GM21367 (cell line): ENCODE measurements around the gene KMT2C.

ENCODE experiments used
- ATAC-seq: cut with Tn5 transposase; IDR thresholded peaks from one replicate; pipeline ENCODE4 v1.9.1; 2021; ENCODE audit not compliant: unreplicated experiment

The KMT2C gene

DNA sequence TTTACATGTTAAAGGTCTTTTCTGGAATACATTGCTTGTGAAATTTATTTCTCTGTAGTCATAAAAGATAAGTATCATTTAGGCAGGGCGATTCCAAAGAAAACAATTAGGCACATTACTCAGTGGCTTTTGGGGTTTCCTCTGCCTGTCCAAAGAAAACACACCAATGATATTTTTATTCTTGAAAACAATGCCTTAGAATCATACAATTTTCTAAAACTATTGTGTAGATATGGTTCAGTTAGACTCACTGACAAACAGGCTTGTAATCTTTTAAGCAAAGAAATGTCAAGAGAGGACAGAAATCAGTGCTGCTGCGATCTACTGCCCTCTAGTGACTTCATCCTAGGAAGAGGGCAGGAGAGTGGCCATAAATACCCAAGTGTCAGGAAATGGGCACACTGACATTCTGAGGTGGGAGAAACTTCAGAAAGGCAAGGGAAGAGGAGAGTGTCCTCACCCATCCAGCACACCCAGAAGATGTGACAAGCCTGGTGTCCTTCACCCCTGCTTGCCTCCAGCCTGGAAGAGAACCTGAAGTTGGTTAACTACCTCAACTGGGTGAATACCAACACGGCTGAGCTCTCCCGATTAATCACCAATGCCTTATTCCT, 289.8 kb downstream of the KMT2C start:
- no peak for ATAC-seq

DNA sequence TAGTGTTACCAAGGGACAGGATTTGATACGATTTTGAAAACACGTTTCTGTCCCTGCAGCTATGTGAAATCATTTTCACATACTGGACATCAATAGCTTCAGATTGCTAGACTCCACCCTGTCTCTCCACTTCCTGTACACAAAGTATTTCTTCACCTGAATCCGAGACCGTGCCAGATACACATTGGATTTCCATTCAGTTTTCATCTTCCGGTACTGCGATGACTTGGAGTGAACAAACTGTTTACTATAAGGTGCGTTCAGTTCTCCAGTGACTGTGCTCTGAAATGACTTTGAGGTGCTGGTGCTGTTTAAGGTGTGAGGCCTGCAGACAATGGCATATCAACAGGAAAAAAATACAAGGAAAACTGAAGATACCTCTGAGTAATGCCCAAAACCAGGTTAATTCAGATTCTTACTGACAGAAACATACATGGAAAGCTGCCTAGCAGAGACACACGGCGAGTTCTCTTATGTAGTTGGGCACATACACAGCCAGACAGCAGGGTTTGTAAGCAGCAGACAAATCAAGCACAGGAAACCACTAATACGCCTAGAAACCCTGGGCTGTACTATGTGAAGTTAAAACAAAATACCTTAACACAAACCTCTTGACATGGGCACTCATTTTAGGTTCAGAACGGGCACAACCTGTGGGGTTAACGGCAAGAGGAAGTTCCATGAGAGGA, 291.1 kb downstream of the KMT2C start:
- no peak for ATAC-seq

GRCh38 chr7:152142976-152143595, 292.7 kb downstream of the KMT2C start:
- no peak for ATAC-seq

GRCh38 chr7:152140560-152140959, 295.2 kb downstream of the KMT2C start:
- no peak for ATAC-seq

DNA sequence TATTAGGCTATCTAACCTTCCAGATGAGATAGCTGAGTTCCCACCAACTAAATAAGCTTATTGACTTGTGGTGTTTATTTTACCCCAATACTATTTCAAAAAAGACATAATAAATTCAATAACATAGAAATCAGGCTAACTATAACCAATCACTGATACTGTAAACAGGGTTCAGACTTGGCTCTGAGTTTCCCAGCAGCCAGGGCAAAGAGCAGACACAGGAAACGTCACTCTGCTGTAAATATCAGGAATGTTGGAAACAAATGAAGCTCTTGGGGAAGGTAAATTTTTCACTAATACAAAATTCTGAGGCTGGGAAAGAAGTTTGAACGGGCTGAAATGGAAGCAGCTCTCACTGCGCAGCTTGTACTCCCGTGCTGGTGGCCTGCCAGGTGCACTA, 295.7 kb downstream of the KMT2C start:
- ATAC-seq: no peak

DNA sequence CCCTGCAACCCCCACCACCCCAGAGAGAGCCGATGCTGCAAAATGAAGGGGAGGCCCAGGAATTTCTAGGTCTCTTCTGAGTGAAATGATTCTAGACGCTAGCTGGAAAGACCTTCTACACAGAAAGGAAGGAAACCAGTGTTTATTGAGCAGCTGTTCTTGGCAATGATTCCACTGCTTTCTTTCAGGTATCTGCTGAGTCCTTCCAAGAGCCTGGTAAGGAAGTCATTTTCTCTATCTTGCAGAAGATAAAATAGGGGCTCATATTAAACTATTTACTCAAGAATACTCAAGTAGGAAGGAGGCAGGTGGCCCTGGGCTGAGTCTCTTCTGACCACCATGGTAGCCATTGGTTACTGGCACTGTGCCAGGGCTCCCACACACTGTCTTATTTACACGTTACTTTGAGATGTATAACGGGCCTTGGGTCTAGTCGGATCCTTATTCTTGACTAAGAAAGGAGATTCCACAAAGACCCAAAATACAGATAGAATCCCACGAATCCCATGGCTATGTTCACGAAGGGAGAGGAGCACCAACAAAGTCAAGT, 298.3 kb downstream of the KMT2C start:
- no peak for ATAC-seq

DNA sequence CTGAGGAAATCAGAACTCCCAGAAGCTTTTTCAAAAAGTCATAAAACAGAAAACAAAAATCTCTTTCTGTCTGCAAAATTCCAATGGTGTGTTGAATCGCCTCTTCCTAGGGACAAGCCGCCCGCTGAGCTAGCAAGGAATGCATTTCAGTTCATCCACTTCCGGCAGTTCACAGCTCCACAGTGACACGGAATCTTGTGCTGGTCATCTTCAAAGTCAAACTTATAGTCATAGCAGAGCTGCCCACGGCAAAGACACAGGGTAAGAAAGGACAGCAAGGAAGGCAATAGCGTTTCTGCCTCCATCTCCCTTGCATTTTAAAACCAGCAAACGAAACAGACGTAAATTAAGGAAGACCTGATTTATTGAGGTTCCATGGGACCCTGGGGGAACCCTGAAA, 299.1 kb downstream of the KMT2C start:
- ATAC-seq: no peak

DNA sequence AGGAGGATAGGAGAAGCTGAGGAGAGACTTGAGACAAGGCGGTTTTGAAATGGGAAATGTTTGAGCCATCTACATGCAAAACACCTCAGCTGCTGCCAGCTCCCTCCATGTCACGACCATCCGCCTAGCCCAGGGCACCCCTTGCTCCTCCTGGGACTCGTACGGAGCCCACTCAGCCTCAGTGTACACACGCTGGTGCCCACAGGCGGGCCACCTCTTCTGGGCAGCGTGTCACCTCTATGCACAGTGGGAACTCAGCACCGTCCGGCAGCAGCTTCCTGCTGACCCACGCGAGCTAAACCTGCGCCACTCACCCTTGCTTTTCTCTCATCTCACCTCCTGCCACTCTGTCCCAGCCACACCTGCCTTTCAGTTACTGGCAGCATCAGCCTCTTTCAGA, 302.0 kb downstream of the KMT2C start:
- no peak for ATAC-seq

- no peak for ATAC-seq
These were observed 303.0 kb downstream of the KMT2C start for GRCh38 chr7:152132812-152133211.

DNA sequence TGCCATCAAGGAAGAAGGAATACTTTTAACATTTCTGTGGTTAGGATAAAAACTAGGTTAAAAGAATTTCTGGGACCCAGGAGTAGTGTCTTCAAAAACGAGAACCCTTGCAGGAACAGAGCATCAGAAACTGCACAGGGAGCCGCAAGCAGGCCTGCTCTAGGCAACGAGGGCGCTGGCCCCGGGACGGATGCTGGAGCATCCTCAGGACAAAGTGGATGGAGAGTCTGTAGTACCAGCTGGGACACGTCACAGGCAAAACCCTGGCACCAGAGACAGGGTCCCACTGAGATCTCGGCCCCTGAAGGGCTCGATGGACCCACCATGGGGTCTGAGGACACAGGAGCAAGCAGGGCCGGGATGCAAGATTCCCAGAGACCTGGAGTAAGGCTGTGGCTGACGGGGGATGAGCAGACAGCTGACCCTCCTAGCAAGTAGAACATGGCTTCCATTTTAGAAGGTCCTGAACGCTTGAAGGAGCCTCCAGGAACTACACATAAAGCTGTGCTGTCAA, 303.8 kb downstream of the KMT2C start:
- ATAC-seq: no peak

DNA sequence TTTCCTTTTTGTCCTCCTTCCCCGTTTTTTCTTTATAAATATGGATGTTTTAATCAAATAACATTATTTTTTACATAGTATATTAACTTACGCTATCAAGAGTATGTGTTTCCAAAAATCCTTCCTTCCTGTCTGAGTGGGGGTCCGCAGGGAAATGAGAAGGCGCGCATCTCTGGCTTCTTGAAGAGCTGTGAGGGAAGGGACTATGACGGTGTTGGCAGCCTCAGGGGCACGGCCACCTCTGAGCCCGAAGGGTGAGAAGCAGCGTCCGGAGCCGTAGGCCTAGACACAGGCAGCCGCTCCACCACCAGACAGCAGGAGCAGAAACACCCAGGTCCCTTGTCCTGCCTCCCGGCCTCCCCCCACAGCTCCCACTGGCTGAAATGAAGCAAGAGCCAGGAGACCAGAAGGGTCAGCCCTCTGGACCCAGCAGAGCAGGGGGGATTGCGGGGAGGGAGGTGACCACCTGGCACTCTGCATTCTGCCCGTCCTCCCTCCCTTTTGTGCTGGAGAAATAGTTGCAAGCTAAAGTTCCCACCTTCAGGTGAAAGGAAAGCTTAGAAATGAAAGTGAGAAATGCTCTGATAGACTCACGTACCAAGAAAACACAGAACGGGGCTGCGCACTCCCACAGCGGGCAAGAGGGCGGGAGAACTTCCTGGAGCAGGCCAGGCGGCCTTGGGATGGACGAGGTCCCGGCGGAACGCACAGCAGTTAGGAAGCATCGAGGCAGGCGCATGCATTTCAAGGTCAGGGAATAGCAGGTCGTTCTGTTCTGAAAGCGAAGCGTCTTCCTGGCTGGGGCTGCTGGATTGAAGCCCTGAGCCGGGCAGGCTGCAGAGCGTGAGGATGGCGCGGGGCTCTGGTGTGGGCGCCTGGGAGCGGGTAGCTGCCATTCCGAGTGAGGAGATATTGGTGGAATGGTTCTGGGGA, 304.9 kb downstream of the KMT2C start:
- ATAC-seq: no peak

GRCh38 chr7:152129682-152130081, 306.1 kb downstream of the KMT2C start:
- ATAC-seq: no peak

DNA sequence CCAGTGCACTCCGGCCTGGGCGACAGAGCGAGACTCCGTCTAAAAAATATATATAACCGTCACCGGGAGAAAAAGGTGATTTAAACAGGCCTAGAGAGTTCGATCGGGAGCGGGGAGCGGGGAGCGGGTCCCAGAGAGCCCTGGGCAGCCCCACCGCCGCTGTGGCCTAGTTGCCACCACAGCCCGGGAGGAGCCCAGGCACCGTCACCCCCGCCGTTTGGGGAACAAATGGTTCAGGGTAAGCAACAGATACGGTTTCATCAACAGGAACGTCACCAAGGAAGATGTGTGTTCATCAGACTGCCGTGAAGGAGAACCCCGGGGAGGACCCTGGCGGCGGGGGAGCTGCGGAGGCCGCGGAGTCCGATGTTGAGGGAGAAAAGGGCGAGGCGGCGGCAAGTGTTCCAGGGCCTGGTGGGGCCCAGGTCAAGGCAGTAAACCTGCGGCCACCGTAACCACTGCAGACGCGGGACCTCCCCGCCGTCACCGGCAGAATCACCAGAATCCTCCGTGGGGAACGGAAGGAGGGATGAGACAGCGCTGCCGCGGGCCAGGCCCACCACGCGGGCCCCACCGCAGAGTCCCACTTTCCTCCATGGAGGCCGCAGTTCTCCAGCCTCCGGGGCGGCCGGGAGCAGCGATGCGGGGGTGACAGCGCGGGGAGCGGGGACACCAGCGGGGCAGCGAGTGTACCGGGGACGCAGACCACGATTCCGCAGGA, 306.9 kb downstream of the KMT2C start:
- ATAC-seq: no peak

GRCh38 chr7:152128252-152128651, 307.6 kb downstream of the KMT2C start:
- no peak for ATAC-seq

DNA sequence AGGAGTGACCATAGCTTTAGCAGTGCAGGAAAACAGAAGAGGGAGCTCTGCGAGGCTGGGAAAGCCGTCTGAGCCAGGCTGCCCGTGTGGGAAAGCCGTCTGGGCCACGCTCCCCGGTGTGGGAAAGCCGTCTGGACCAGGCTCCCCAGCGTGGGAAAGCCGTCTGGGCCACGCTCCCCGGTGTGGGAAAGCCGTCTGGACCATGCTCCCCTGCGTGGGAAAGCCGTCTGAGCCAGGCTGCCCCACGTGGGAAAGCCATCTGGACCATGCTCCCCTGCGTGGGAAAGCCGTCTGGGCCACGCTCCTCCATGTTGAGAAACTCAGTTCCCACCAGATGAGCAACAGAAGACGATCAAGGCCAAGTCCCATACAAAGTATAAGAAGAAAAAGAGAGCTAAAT, 308.6 kb downstream of the KMT2C start:
- ATAC-seq: no peak

GRCh38 chr7:152126741-152127140, 309.1 kb downstream of the KMT2C start:
- ATAC-seq: no peak

- ATAC-seq: no peak
These were observed 313.3 kb downstream of the KMT2C start for GRCh38 chr7:152122540-152122939.

DNA sequence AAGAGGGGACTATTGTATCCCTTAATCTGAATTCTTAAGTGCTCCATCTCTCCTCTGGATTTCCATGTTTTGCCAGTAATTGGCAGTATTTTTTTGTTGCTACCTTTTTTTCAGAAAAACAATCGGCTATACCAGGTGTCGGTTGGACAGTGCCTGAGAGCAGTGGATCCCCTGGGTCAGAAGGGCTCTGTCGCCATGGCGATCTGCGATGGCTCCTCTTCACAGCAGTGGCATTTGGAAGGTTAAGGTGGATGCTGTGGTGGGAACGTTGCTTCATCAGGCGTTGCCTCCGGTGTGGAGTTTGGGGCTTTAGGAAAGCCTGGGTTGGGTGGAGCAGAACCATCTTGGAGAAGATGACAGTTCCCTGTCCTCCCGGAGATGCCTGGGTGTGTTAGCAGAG, 314.4 kb downstream of the KMT2C start:
- ATAC-seq: no peak

- ATAC-seq: no peak
These were observed 315.0 kb downstream of the KMT2C start for GRCh38 chr7:152120776-152121175.

- no peak for ATAC-seq
These were observed 315.6 kb downstream of the KMT2C start for GRCh38 chr7:152120210-152120609.
